Activated CD8-positive, alpha-beta T cell treated with anti-CD3 and anti-CD28 coated beads for 36 hours (primary cell): Measurements from ENCODE around the gene TMEM134. TPM values are rescaled to one million over a fixed set of nuclear protein-coding genes. Genes with fewer than 3 reads are reported as not detected.

ENCODE experiments used
- ATAC-seq: fragments of 200-7000 bp; cut with Tn5 transposase; one replicate; pipeline ENCODE4 v1.10.0; 2021; ENCODE audit warnings: mild to moderate bottlenecking, moderate library complexity
- CTCF ChIA-PET: fragments of 350-600 bp; sonication (Branson Sonifier 250); formaldehyde crosslinking; loops from one replicate; lab custom pipeline; 2021; ENCODE audit warnings: antibody characterized with exemption; lab: Charles Lee
- POLR2A ChIA-PET: fragments of 350-600 bp; sonication (Branson Sonifier 250); formaldehyde crosslinking; loops from one replicate; lab custom pipeline; 2021; ENCODE audit warnings: antibody characterized with exemption; lab: Charles Lee
- DNase-seq: peaks from one replicate; pipeline ENCODE4 v3.0.0-alpha.2; 2020
- H3K27ac Mint-ChIP-seq: one replicate; pipeline ENCODE4 v1.8.0; 2021; ENCODE audit warnings: mild to moderate bottlenecking, mixed read lengths
- H3K27me3 Mint-ChIP-seq: one replicate; pipeline ENCODE4 v1.8.0; 2021; ENCODE audit warnings: mixed read lengths
- H3K36me3 Mint-ChIP-seq: one replicate; pipeline ENCODE4 v1.8.0; 2021; ENCODE audit warnings: low read depth, mixed read lengths
- H3K4me1 Mint-ChIP-seq: one replicate; pipeline ENCODE4 v1.8.0; 2021; ENCODE audit warnings: low read depth, mixed read lengths
- H3K4me3 Mint-ChIP-seq: one replicate; pipeline ENCODE4 v1.8.0; 2021; ENCODE audit warnings: mild to moderate bottlenecking, moderate library complexity, mixed read lengths
- H3K9me3 Mint-ChIP-seq: one replicate; pipeline ENCODE4 v1.8.0; 2021; ENCODE audit warnings: mixed read lengths
- CTCF ChIP-seq: fragments of 200-600 bp; IDR thresholded peaks from one replicate; pipeline ENCODE4 v1.8.0; 2022; ENCODE audit warnings: antibody characterized with exemption, mild to moderate bottlenecking
- intact Hi-C: fragments of 100-400 bp; cut with micrococcal nuclease; formaldehyde crosslinking; loops from one replicate; pipeline ENCODE4 v1.10.0; 2022
- total RNA-seq, 2 experiments: library from RNA; stranded (reverse); gene quantifications; one replicate each; pipeline ENCODE4 v1.2.3, GENCODE V29; 2021

Gene TMEM134
- total RNA-seq, 2 experiments from 2014 or later = 56.0 to 59.2 TPM

- POLR2A ChIA-PET = no interaction called here
- DNase-seq (no peak), ATAC-seq (no peak)
- Mint-ChIP-seq H3K36me3 (peaks cover 8% of the 10 kb centered on the region), H3K27me3 (no peaks in the 10 kb centered on the region), H3K27ac (no peak overlapping the region), H3K9me3 (no peaks in the 10 kb centered on the region), H3K4me1 (peaks cover 27% of the 10 kb centered on the region), H3K4me3 (peak overlapping the region; percentile 89)
- CTCF ChIA-PET = no interaction called here
- intact Hi-C loops = no loop called here
- TF ChIP-seq CTCF = no peak
These were observed 40.9 kb upstream of the TMEM134 start for GRCh38 chr11:67510023-67510345.

- ChIA-PET CTCF (interaction anchor here (1.1 to 1.5 kb wide), 3 partner anchors 40 to 157 kb away, joined by 5 to 6 read pairs (median 5); partner anchors contain the start of genes PTPRCAP and TMEM134), POLR2A (interaction anchor here (0.7 to 1.5 kb wide), 2 partner anchors 23 to 26 kb away, joined by 3 to 5 read pairs; partner anchors contain the start of gene AIP)
- Mint-ChIP-seq H3K4me1 (peaks cover 28% of the 10 kb centered on the region), H3K36me3 (peaks cover 11% of the 10 kb centered on the region), H3K27ac (peak overlapping the region; percentile 82), H3K27me3 (no peaks in the 10 kb centered on the region), H3K9me3 (no peaks in the 10 kb centered on the region), H3K4me3 (peak overlapping the region; percentile 89)
- ATAC-seq = peak; percentile 28
- TF ChIP-seq CTCF = no peak
- DNase-seq = peak; percentile 100
- intact Hi-C loops = loop anchor here (5.0 kb wide), 1 partner anchor 71 kb away; the partner anchor contains the start of gene PTPRCAP
These were observed 39.6 kb upstream of the TMEM134 start for GRCh38 chr11:67508486-67509121.

- TF ChIP-seq CTCF = no peak
- Mint-ChIP-seq H3K27ac (peak within 1 kb of the TSS; percentile 88), H3K27me3 (no peaks in the 10 kb centered on the region), H3K4me1 (peaks cover 33% of the 10 kb centered on the region), H3K9me3 (no peaks in the 10 kb centered on the region), H3K4me3 (peak within 1 kb of the TSS; percentile 89), H3K36me3 (peaks cover 13% of the 10 kb centered on the region)
- DNase-seq (peak; percentile 100), ATAC-seq (peak; percentile 78)
- intact Hi-C loops = loop anchor here (5.0 kb wide), 1 partner anchor 71 kb away; the partner anchor contains the start of gene PTPRCAP
- ChIA-PET POLR2A (interaction anchor here (0.7 to 1.5 kb wide), 3 partner anchors 23 to 100 kb away, joined by 3 to 5 read pairs (median 3); partner anchors contain the start of gene AIP), CTCF (interaction anchor here (1.0 to 1.5 kb wide), 5 partner anchors 23 to 156 kb away, joined by 3 to 6 read pairs (median 5); partner anchors contain the start of genes PTPRCAP and TMEM134)
These were observed 38.9 kb upstream of the TMEM134 start, which contains the start of gene CDK2AP2 for GRCh38 chr11:67507864-67508485. CDK2AP2 (minus strand) TSS chr11:67508162; CDS start chr11:67508082, 80 bp downstream.

GRCh38 chr11:67507242-67507863, 38.3 kb upstream of the TMEM134 start:
- H3K4me3 Mint-ChIP-seq = peak overlapping the region; percentile 89
- no peak for TF ChIP-seq CTCF
- H3K27ac Mint-ChIP-seq = peak overlapping the region; percentile 88
- ChIA-PET CTCF (interaction anchor here (1.0 to 1.5 kb wide), 5 partner anchors 22 to 156 kb away, joined by 3 to 6 read pairs (median 5); partner anchors contain the start of genes PTPRCAP and TMEM134), POLR2A (interaction anchor here (0.7 to 1.5 kb wide), 4 partner anchors 22 to 99 kb away, joined by 3 to 5 read pairs (median 4); partner anchors contain the start of genes AIP and PTPRCAP)
- intact Hi-C loops = loop anchor here (5.0 kb wide), 1 partner anchor 70 kb away; the partner anchor contains the start of gene PTPRCAP
- H3K4me1 Mint-ChIP-seq = peaks cover 35% of the 10 kb centered on the region
- H3K9me3 Mint-ChIP-seq = no peaks in the 10 kb centered on the region
- no peak for DNase-seq
- H3K36me3 Mint-ChIP-seq = peaks cover 15% of the 10 kb centered on the region
- H3K27me3 Mint-ChIP-seq = no peaks in the 10 kb centered on the region
- no peak for ATAC-seq
